Measurements from ENCODE around the gene C11orf68. TPM values are rescaled to one million over a fixed set of nuclear protein-coding genes. Genes with fewer than 3 reads are reported as not detected.

The C11orf68 gene
- total and polyA plus RNA-seq, 2 donors, result 11.0 to 38.8 TPM

GRCh38 chr11:65884716-65885092 is 34.2 kb downstream of the C11orf68 start:
- WGBS, result 29% methylated on average over 9 of the region's 9 CpGs
- H3K27me3 ChIP-seq (ENCODE audit: control insufficient read depth in 2 of 2, insufficient read depth in 1 of 2, low read length in 1 of 2), result no peaks in the 10 kb centered on the region
- no peak overlapping the region for H3K4me3 ChIP-seq (ENCODE audit: low read length in 2 of 2)
- H3K4me1 ChIP-seq (ENCODE audit: control insufficient read depth in 2 of 2, insufficient read depth in 2 of 2, low read length in 2 of 2), result peaks cover 7 to 42% of the 10 kb centered on the region in 2 donors
- peaks cover 26 to 50% of the 10 kb centered on the region in 2 donors for H3K36me3 ChIP-seq (ENCODE audit: control insufficient read depth in 2 of 2, insufficient read depth in 2 of 2, low read length in 1 of 2)
- DNase-seq (ENCODE audit: low read depth in 6 of 9, low spot score in 9 of 9), result peak in 4 of 9 donors; percentile 76 to 85 (median 80)
- peaks cover 0 to 12% of the 10 kb centered on the region in 2 donors for H3K9me3 ChIP-seq (ENCODE audit: control insufficient read depth in 2 of 2, insufficient read depth in 1 of 2, low read length in 1 of 2)
- no peak overlapping the region for H3K27ac ChIP-seq (ENCODE audit: low read depth in 1 of 2, low read length in 1 of 2)

- H3K27ac ChIP-seq (ENCODE audit: low read depth in 1 of 2, low read length in 1 of 2), result no peak overlapping the region
- DNase-seq (ENCODE audit: low read depth in 6 of 9, low spot score in 9 of 9), result no peak
- H3K36me3 ChIP-seq (ENCODE audit: control insufficient read depth in 2 of 2, insufficient read depth in 2 of 2, low read length in 1 of 2), result peaks cover 26 to 50% of the 10 kb centered on the region in 2 donors
- no peaks in the 10 kb centered on the region for H3K27me3 ChIP-seq (ENCODE audit: control insufficient read depth in 2 of 2, insufficient read depth in 1 of 2, low read length in 1 of 2)
- peaks cover 0 to 12% of the 10 kb centered on the region in 2 donors for H3K9me3 ChIP-seq (ENCODE audit: control insufficient read depth in 2 of 2, insufficient read depth in 1 of 2, low read length in 1 of 2)
- peaks cover under 1 to 42% of the 10 kb centered on the region in 2 donors for H3K4me1 ChIP-seq (ENCODE audit: control insufficient read depth in 2 of 2, insufficient read depth in 2 of 2, low read length in 2 of 2)
- 95% methylated on average over 28 of the region's 28 CpGs for WGBS
- H3K4me3 ChIP-seq (ENCODE audit: low read length in 2 of 2), result no peak overlapping the region
Measured at GRCh38 chr11:65883786-65884715, 34.8 kb downstream of the C11orf68 start.

GRCh38 chr11:65883058-65883761 is 35.7 kb downstream of the C11orf68 start:
- H3K9me3 ChIP-seq (ENCODE audit: control insufficient read depth in 2 of 2, insufficient read depth in 1 of 2, low read length in 1 of 2), result peaks cover 0 to 12% of the 10 kb centered on the region in 2 donors
- H3K4me3 ChIP-seq (ENCODE audit: low read length in 2 of 2), result no peak overlapping the region
- 96% methylated on average over 13 of the region's 13 CpGs for WGBS
- H3K27me3 ChIP-seq (ENCODE audit: control insufficient read depth in 2 of 2, insufficient read depth in 1 of 2, low read length in 1 of 2), result no peaks in the 10 kb centered on the region
- no peak for DNase-seq (ENCODE audit: low read depth in 6 of 9, low spot score in 9 of 9)
- H3K27ac ChIP-seq (ENCODE audit: low read depth in 1 of 2, low read length in 1 of 2), result no peak overlapping the region
- peaks cover 26 to 50% of the 10 kb centered on the region in 2 donors for H3K36me3 ChIP-seq (ENCODE audit: control insufficient read depth in 2 of 2, insufficient read depth in 2 of 2, low read length in 1 of 2)
- peaks cover 0 to 37% of the 10 kb centered on the region in 2 donors for H3K4me1 ChIP-seq (ENCODE audit: control insufficient read depth in 2 of 2, insufficient read depth in 2 of 2, low read length in 2 of 2)

GRCh38 chr11:65882120-65883057 is 36.5 kb downstream of the C11orf68 start:
- no peak for DNase-seq (ENCODE audit: low read depth in 6 of 9, low spot score in 9 of 9)
- Histone ChIP-seq H3K9me3 (ENCODE audit: control insufficient read depth in 2 of 2, insufficient read depth in 1 of 2, low read length in 1 of 2) (peaks cover 0 to 5% of the 10 kb centered on the region in 2 donors), H3K27ac (ENCODE audit: low read depth in 1 of 2, low read length in 1 of 2) (no peak overlapping the region), H3K27me3 (ENCODE audit: control insufficient read depth in 2 of 2, insufficient read depth in 1 of 2, low read length in 1 of 2) (no peaks in the 10 kb centered on the region), H3K4me3 (ENCODE audit: low read length in 2 of 2) (no peak overlapping the region), H3K36me3 (ENCODE audit: control insufficient read depth in 2 of 2, insufficient read depth in 2 of 2, low read length in 1 of 2) (peaks cover 26 to 50% of the 10 kb centered on the region in 2 donors), H3K4me1 (ENCODE audit: control insufficient read depth in 2 of 2, insufficient read depth in 2 of 2, low read length in 2 of 2) (peaks cover 0 to 29% of the 10 kb centered on the region in 2 donors)
- WGBS, result 98% methylated on average over 30 of the region's 30 CpGs

GRCh38 chr11:65880844-65881421 is 37.9 kb downstream of the C11orf68 start:
- Histone ChIP-seq H3K4me3 (ENCODE audit: low read length in 2 of 2) (no peak overlapping the region), H3K27me3 (ENCODE audit: control insufficient read depth in 2 of 2, insufficient read depth in 1 of 2, low read length in 1 of 2) (no peaks in the 10 kb centered on the region), H3K27ac (ENCODE audit: low read depth in 1 of 2, low read length in 1 of 2) (no peak overlapping the region), H3K9me3 (ENCODE audit: control insufficient read depth in 2 of 2, insufficient read depth in 1 of 2, low read length in 1 of 2) (peaks cover 0 to 5% of the 10 kb centered on the region in 2 donors), H3K4me1 (ENCODE audit: control insufficient read depth in 2 of 2, insufficient read depth in 2 of 2, low read length in 2 of 2) (peaks cover 0 to 25% of the 10 kb centered on the region in 2 donors), H3K36me3 (ENCODE audit: control insufficient read depth in 2 of 2, insufficient read depth in 2 of 2, low read length in 1 of 2) (peaks cover 23 to 40% of the 10 kb centered on the region in 2 donors)
- WGBS, result 47% methylated on average over 7 of the region's 7 CpGs
- no peak for DNase-seq (ENCODE audit: low read depth in 6 of 9, low spot score in 9 of 9)

- H3K9me3 ChIP-seq (ENCODE audit: control insufficient read depth in 2 of 2, insufficient read depth in 1 of 2, low read length in 1 of 2), result peaks cover 0 to 5% of the 10 kb centered on the region in 2 donors
- H3K27me3 ChIP-seq (ENCODE audit: control insufficient read depth in 2 of 2, insufficient read depth in 1 of 2, low read length in 1 of 2), result no peaks in the 10 kb centered on the region
- H3K4me3 ChIP-seq (ENCODE audit: low read length in 2 of 2), result no peak overlapping the region
- no peak for DNase-seq (ENCODE audit: low read depth in 6 of 9, low spot score in 9 of 9)
- H3K27ac ChIP-seq (ENCODE audit: low read depth in 1 of 2, low read length in 1 of 2), result no peak overlapping the region
- H3K36me3 ChIP-seq (ENCODE audit: control insufficient read depth in 2 of 2, insufficient read depth in 2 of 2, low read length in 1 of 2), result peaks cover 19 to 32% of the 10 kb centered on the region in 2 donors
- 83% methylated on average over 7 of the region's 7 CpGs for WGBS
- H3K4me1 ChIP-seq (ENCODE audit: control insufficient read depth in 2 of 2, insufficient read depth in 2 of 2, low read length in 2 of 2), result peaks cover 0 to 23% of the 10 kb centered on the region in 2 donors
Measured at GRCh38 chr11:65880027-65880426, 38.8 kb downstream of the C11orf68 start.

- no peak within 1 kb of the TSS for H3K4me3 ChIP-seq (ENCODE audit: low read length in 2 of 2)
- DNase-seq (ENCODE audit: low read depth in 6 of 9, low spot score in 9 of 9), result peak in 1 of 9 donors; percentile 45
- WGBS, result 8% methylated on average over 7 of the region's 7 CpGs
Measured at GRCh38 chr11:65879617-65880016, 39.2 kb downstream of the C11orf68 start, which contains the start of gene CTSW. Gene CTSW, plus strand, starts transcription at chr11:65879837. Its CDS starts 18 bp downstream, at chr11:65879855.

More at GRCh38 chr11:65879617-65880016, 39.2 kb downstream of the C11orf68 start, which contains the start of gene CTSW:
- Histone ChIP-seq H3K9me3 (ENCODE audit: control insufficient read depth in 2 of 2, insufficient read depth in 1 of 2, low read length in 1 of 2) (peaks cover 0 to 5% of the 10 kb centered on the region in 2 donors), H3K27ac (ENCODE audit: low read depth in 1 of 2, low read length in 1 of 2) (peak within 1 kb of the TSS in 1 of 2 donors; percentile 8), H3K36me3 (ENCODE audit: control insufficient read depth in 2 of 2, insufficient read depth in 2 of 2, low read length in 1 of 2) (peaks cover 19 to 28% of the 10 kb centered on the region in 2 donors), H3K4me1 (ENCODE audit: control insufficient read depth in 2 of 2, insufficient read depth in 2 of 2, low read length in 2 of 2) (peaks cover 0 to 19% of the 10 kb centered on the region in 2 donors), H3K27me3 (ENCODE audit: control insufficient read depth in 2 of 2, insufficient read depth in 1 of 2, low read length in 1 of 2) (no peaks in the 10 kb centered on the region)
